DOHH2 (cell line): ENCODE results near the gene OTUD5.

Source experiments
- CTCF ChIP-seq: fragments of 200-600 bp; sonication (generic); IDR thresholded peaks from one replicate; pipeline ENCODE4 v1.5.1; 2014; ENCODE audit warnings: antibody characterized with exemption, mild to moderate bottlenecking, low read depth, low read length; ENCODE audit not compliant: poor library complexity, severe bottlenecking
- EZH2phosphoT487 ChIP-seq: fragments of 200-600 bp; sonication (generic); IDR thresholded peaks from 2 replicates; pipeline ENCODE4 v1.6.1; 2017; ENCODE audit warnings: borderline replicate concordance, mild to moderate bottlenecking, antibody characterized with exemption, low read length, moderate library complexity, mixed read lengths

- TF ChIP-seq CTCF, result no peak
- no peak for TF ChIP-seq EZH2phosphoT487
Measured at GRCh38 chrX:48961585-48962091, 4.2 kb upstream of the OTUD5 start.
